GM18909 (cell line): Measurements from ENCODE around the gene PDLIM5.
"Not testable (repeated sequence)": the region's sequence is repeated elsewhere in the genome, so short reads cannot be mapped to it uniquely, and the experiment has no call there.

Experiments
- ATAC-seq: cut with Tn5 transposase; IDR thresholded peaks from one replicate; pipeline ENCODE4 v1.9.1; 2021; ENCODE audit warnings: mild to moderate bottlenecking; ENCODE audit not compliant: unreplicated experiment, poor library complexity

Gene PDLIM5

GRCh38 chr4:94581766-94582165 lies 130.0 kb downstream of the PDLIM5 start:
- no peak for ATAC-seq

- ATAC-seq, result no peak
Observed at GRCh38 chr4:94582517-94582916, 130.8 kb downstream of the PDLIM5 start.

GRCh38 chr4:94583914-94584641 lies 132.3 kb downstream of the PDLIM5 start:
- ATAC-seq, result peak; percentile 52

- no peak for ATAC-seq
Observed at GRCh38 chr4:94588896-94589693, 137.4 kb downstream of the PDLIM5 start.

GRCh38 chr4:94590493-94590892 lies 138.8 kb downstream of the PDLIM5 start:
- no peak for ATAC-seq

- ATAC-seq, result no peak
Observed at GRCh38 chr4:94591289-94591688, 139.5 kb downstream of the PDLIM5 start.

- ATAC-seq, result no peak
Observed at GRCh38 chr4:94595013-94595412, 143.3 kb downstream of the PDLIM5 start.

GRCh38 chr4:94595880-94596483 lies 144.2 kb downstream of the PDLIM5 start:
- peak; percentile 77 for ATAC-seq

GRCh38 chr4:94598758-94599157 lies 147.0 kb downstream of the PDLIM5 start:
- ATAC-seq, result peak; percentile 45

- ATAC-seq, result no peak
Observed at GRCh38 chr4:94603170-94603747, 151.5 kb downstream of the PDLIM5 start.

- no peak for ATAC-seq
Observed at GRCh38 chr4:94605241-94605805, 153.6 kb downstream of the PDLIM5 start.

GRCh38 chr4:94610145-94610544 lies 158.4 kb downstream of the PDLIM5 start:
- no peak for ATAC-seq

- no peak for ATAC-seq
Observed at GRCh38 chr4:94613248-94613647, 161.5 kb downstream of the PDLIM5 start.

- no peak for ATAC-seq
Observed at GRCh38 chr4:94615451-94615850, 163.7 kb downstream of the PDLIM5 start.

- ATAC-seq, result peak; percentile 59
Observed at GRCh38 chr4:94621491-94622080, 169.8 kb downstream of the PDLIM5 start.

GRCh38 chr4:94623126-94623911 lies 171.6 kb downstream of the PDLIM5 start:
- ATAC-seq, result no peak

- no peak for ATAC-seq
Observed at GRCh38 chr4:94626942-94627341, 175.2 kb downstream of the PDLIM5 start.

- ATAC-seq, result not testable (repeated sequence)
Observed at GRCh38 chr4:94629058-94629457, 177.3 kb downstream of the PDLIM5 start.

GRCh38 chr4:94629837-94630236 lies 178.1 kb downstream of the PDLIM5 start:
- no peak for ATAC-seq
